HCT116 (cell line): Measurements from ENCODE around the gene HLA-F.

Source experiments
- EGR1 ChIP-seq: IDR thresholded peaks from 2 replicates; pipeline ENCODE4 v1.6.1; 2012; ENCODE audit warnings: low read depth
- JUND ChIP-seq: IDR thresholded peaks from 2 replicates; pipeline ENCODE4 v1.6.1; 2012
- TF ChIP-seq, protein P1 (sequence below), 3 experiments: fragments of 200-600 bp in 1 of 3; sonication (generic) in 1 of 3; IDR thresholded peaks in 2 of 3; conservative IDR thresholded peaks in 1 of 3; 2 replicates each; pipeline ENCODE4 v1.5.1; 2012 to 2017; ENCODE audit warnings: low read depth in 2 of 3, low read length in 2 of 3, antibody characterized with exemption in 1 of 3, borderline replicate concordance in 1 of 3, control low read depth in 1 of 3, mild to moderate bottlenecking in 1 of 3, mixed read lengths in 1 of 3, mixed run types in 1 of 3, moderate library complexity in 1 of 3; ENCODE audit not compliant: insufficient read depth in 1 of 3

DNA sequence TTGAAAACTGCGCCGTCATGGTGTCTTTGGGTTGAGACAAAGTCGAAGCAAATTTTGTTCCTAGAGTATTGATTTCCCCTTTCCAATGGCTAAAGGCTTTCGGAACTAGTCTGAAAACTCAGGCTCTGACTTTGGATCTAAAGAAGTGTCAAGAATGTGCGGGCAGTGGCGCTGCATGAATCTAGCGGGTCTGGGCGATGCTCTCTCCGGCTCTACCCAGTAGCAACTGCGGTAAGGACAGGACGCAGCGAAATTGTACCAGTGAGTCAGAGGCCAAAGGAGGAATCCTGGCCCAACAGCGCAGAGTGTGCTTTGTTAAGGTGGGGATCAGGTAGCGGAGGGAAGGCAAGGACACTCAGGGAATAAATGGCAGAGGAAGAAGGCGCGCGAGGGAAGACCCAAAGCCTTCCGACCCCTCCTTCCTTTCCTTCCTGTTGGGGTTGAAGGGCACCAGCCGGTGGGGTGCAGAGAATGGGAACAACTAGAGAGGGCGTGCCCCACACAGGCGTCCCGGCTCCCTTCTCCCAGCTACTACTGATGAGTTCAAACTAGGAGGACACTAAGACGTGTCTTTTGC is 32.1 kb downstream of the HLA-F start:
- TF ChIP-seq, protein P1, sequence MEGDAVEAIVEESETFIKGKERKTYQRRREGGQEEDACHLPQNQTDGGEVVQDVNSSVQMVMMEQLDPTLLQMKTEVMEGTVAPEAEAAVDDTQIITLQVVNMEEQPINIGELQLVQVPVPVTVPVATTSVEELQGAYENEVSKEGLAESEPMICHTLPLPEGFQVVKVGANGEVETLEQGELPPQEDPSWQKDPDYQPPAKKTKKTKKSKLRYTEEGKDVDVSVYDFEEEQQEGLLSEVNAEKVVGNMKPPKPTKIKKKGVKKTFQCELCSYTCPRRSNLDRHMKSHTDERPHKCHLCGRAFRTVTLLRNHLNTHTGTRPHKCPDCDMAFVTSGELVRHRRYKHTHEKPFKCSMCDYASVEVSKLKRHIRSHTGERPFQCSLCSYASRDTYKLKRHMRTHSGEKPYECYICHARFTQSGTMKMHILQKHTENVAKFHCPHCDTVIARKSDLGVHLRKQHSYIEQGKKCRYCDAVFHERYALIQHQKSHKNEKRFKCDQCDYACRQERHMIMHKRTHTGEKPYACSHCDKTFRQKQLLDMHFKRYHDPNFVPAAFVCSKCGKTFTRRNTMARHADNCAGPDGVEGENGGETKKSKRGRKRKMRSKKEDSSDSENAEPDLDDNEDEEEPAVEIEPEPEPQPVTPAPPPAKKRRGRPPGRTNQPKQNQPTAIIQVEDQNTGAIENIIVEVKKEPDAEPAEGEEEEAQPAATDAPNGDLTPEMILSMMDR (IDR thresholded peaks at IDR 0.05 in 2 of 3, conservative IDR thresholded peaks at IDR 0.05 in 1 of 3; ENCODE audit: borderline replicate concordance in 1 of 3, insufficient read depth in 1 of 3, low read depth in 2 of 3, low read length in 2 of 3) = no peak
- no peak for TF ChIP-seq JUND
- no peak for TF ChIP-seq EGR1
